Right renal cortex interstitium (tissue), 3 donors: ENCODE results near the gene SMYD2. TPM values are rescaled to one million over a fixed set of nuclear protein-coding genes. Genes with fewer than 3 reads are reported as not detected.

Source experiments
- DNase-seq, 3 donors: peaks; one replicate each; pipeline ENCODE4 v3.0.0-alpha.2; 2013; ENCODE audit warnings: low read depth in 3 of 3, low spot score in 2 of 3
- polyA plus RNA-seq, 3 donors: library from polyadenylated mRNA; unstranded; fragments of 120-200 nt; gene quantifications; one replicate each; pipeline ENCODE4 v1.2.1, GENCODE V29; 2013; ENCODE audit not compliant: insufficient read length in 3 of 3

Gene SMYD2
- polyA plus RNA-seq, 3 donors = 42.3 to 46.5 (median 44.3) TPM

GRCh38 chr1:214354440-214355148 is 73.6 kb downstream of the SMYD2 start:
- no peak for DNase-seq

GRCh38 chr1:214360116-214360515 is 79.2 kb downstream of the SMYD2 start:
- no peak for DNase-seq

GRCh38 chr1:214360525-214361164 is 79.7 kb downstream of the SMYD2 start:
- no peak for DNase-seq

GRCh38 chr1:214361636-214362035 is 80.7 kb downstream of the SMYD2 start:
- DNase-seq = no peak

GRCh38 chr1:214362188-214362882 is 81.4 kb downstream of the SMYD2 start:
- no peak for DNase-seq

- DNase-seq = no peak
Measured at GRCh38 chr1:214363386-214363785, 82.4 kb downstream of the SMYD2 start.

- no peak for DNase-seq
Measured at GRCh38 chr1:214364386-214364785, 83.4 kb downstream of the SMYD2 start.

GRCh38 chr1:214364786-214365295 is 83.9 kb downstream of the SMYD2 start:
- DNase-seq = no peak

GRCh38 chr1:214367841-214368240 is 86.9 kb downstream of the SMYD2 start:
- DNase-seq = no peak

- DNase-seq = no peak
Measured at GRCh38 chr1:214369364-214369763, 88.4 kb downstream of the SMYD2 start.

GRCh38 chr1:214370615-214371014 is 89.7 kb downstream of the SMYD2 start:
- no peak for DNase-seq

GRCh38 chr1:214372092-214372491 is 91.1 kb downstream of the SMYD2 start:
- DNase-seq = no peak

- DNase-seq = no peak
Measured at GRCh38 chr1:214377485-214377884, 96.5 kb downstream of the SMYD2 start.

- DNase-seq = no peak
Measured at GRCh38 chr1:214377886-214378285, 96.9 kb downstream of the SMYD2 start.

GRCh38 chr1:214378492-214378891 is 97.5 kb downstream of the SMYD2 start:
- no peak for DNase-seq

GRCh38 chr1:214379236-214379970 is 98.4 kb downstream of the SMYD2 start:
- no peak for DNase-seq

GRCh38 chr1:214380396-214380795 is 99.4 kb downstream of the SMYD2 start:
- DNase-seq = peak in 2 of 3 donors; percentile 25 to 45

- DNase-seq = no peak
Measured at GRCh38 chr1:214380986-214381695, 100.2 kb downstream of the SMYD2 start.

GRCh38 chr1:214383381-214384372 is 102.7 kb downstream of the SMYD2 start:
- no peak for DNase-seq
